NCI-H446 treated with DMSO at 0.1 percent for 48 hours (cell line): ENCODE measurements around the gene AIP.
"Not testable (repeated sequence)": the region's sequence is repeated elsewhere in the genome, so short reads cannot be mapped to it uniquely, and the experiment has no call there.

Source experiments
- DNase-seq: peaks from one replicate; lab custom pipeline; 2025; lab: John Stamatoyannopoulos, UW

AIP gene

GRCh38 chr11:67468759-67469507, 13.9 kb upstream of the AIP start, which contains the start of gene TMEM134:
Gene TMEM134, minus strand, starts transcription at chr11:67469251. Its CDS starts 59 bp downstream, at chr11:67469192.
- peak; percentile 78 for DNase-seq

- no peak for DNase-seq
Measured at GRCh38 chr11:67469508-67469811, 13.4 kb upstream of the AIP start.

GRCh38 chr11:67470337-67471002, 12.4 kb upstream of the AIP start:
- DNase-seq = no peak

- DNase-seq = no peak
Measured at GRCh38 chr11:67472882-67473281, 9.9 kb upstream of the AIP start.

- DNase-seq = not testable (repeated sequence)
Measured at GRCh38 chr11:67476692-67477091, 6.1 kb upstream of the AIP start.

- not testable (repeated sequence) for DNase-seq
Measured at GRCh38 chr11:67477344-67478050, 5.3 kb upstream of the AIP start.

GRCh38 chr11:67482275-67482826, 475 bp upstream of the AIP start:
- DNase-seq = no peak

- no peak for DNase-seq
Measured at GRCh38 chr11:67483831-67484665, 1.2 kb downstream of the AIP start.

GRCh38 chr11:67484847-67485311, 2.1 kb downstream of the AIP start:
- DNase-seq = no peak

GRCh38 chr11:67485873-67486361, 3.1 kb downstream of the AIP start:
- not testable (repeated sequence) for DNase-seq

GRCh38 chr11:67486481-67487195, 3.8 kb downstream of the AIP start:
- DNase-seq = no peak

- no peak for DNase-seq
Measured at GRCh38 chr11:67489203-67489884, 6.5 kb downstream of the AIP start.

GRCh38 chr11:67489885-67490726, 7.3 kb downstream of the AIP start:
- DNase-seq = no peak

GRCh38 chr11:67490727-67491065, 7.9 kb downstream of the AIP start:
- DNase-seq = no peak

- DNase-seq = no peak
Measured at GRCh38 chr11:67491276-67492068, 8.6 kb downstream of the AIP start.

GRCh38 chr11:67492069-67492727, 9.4 kb downstream of the AIP start:
- DNase-seq = no peak

- DNase-seq = no peak
Measured at GRCh38 chr11:67492801-67493547, 10.1 kb downstream of the AIP start.
